Measurements from ENCODE around the gene MICAL3. TPM values are rescaled to one million over a fixed set of nuclear protein-coding genes. Genes with fewer than 3 reads are reported as not detected.

MICAL3 gene
- polyA plus RNA-seq, 3 donors: 0.23 to 0.84 TPM; not detected in 1

- Histone ChIP-seq H3K9ac (ENCODE audit: insufficient read depth, low read length, poor library complexity, severe bottlenecking) (no peak overlapping the region), H2AFZ (ENCODE audit: insufficient read depth, low read depth, low read length, poor library complexity, severe bottlenecking) (no peak overlapping the region), H3K27me3 (ENCODE audit: control insufficient read depth in 2 of 2, insufficient read depth in 2 of 2, low read length in 2 of 2) (no peaks in the 10 kb centered on the region), H3K79me2 (ENCODE audit: insufficient read depth, low read length) (peaks cover 72% of the 10 kb centered on the region), H4K20me1 (ENCODE audit: insufficient read depth, low read length) (peaks cover 98% of the 10 kb centered on the region), H3K4me3 (replicated peaks in 1 of 3; ENCODE audit: low read depth in 2 of 3, low read length in 3 of 3) (no peak overlapping the region), H3K36me3 (replicated peaks in 1 of 2; ENCODE audit: control insufficient read depth in 1 of 2, insufficient read depth in 2 of 2, low read length in 2 of 2) (peaks cover 76 to 95% of the 10 kb centered on the region in 2 donors), H3K4me1 (ENCODE audit: control insufficient read depth in 1 of 2, insufficient read depth in 2 of 2, low read length in 2 of 2) (no peaks in the 10 kb centered on the region), H3K9me3 (replicated peaks in 1 of 2; ENCODE audit: control insufficient read depth in 1 of 2, insufficient read depth in 1 of 2, low read length in 2 of 2) (no peaks in the 10 kb centered on the region), H3K27ac (ENCODE audit: low read depth in 1 of 2, low read length in 2 of 2) (peak overlapping the region in 1 of 2 donors; percentile 61), H3K4me2 (replicated peaks; ENCODE audit: extremely low read depth, low read length, poor library complexity, severe bottlenecking) (no peak overlapping the region)
- no peaks in the 10 kb centered on the region for H3K27me3 Mint-ChIP-seq (ENCODE audit: low read depth in 3 of 3)
- H3K27ac Mint-ChIP-seq: peak overlapping the region in 6 of 7 donors; percentile 25 to 71 (median 54)
- intact Hi-C loops (cut with micrococcal nuclease): loop anchor here (2.0 to 10.0 kb wide), 3 partner anchors 43 to 333 kb away; partner anchors contain the start of gene PEX26 (in 1 of the 2)
- H3K4me1 Mint-ChIP-seq: no peaks in the 10 kb centered on the region
- peaks cover 59 to 91% of the 10 kb centered on the region in 2 donors for H3K36me3 Mint-ChIP-seq
- no peaks in the 10 kb centered on the region for H3K9me3 Mint-ChIP-seq
- DNase-seq: no peak
- 88% methylated on average over 15 of the region's 18 CpGs for WGBS (ENCODE audit: insufficient coverage)
- no peak for TF ChIP-seq CTCF (IDR thresholded peaks at IDR 0.05)
- no peak overlapping the region for H3K4me3 Mint-ChIP-seq
Measured at GRCh38 chr22:17741866-17742526, 282.4 kb downstream of the MICAL3 start.

- Histone ChIP-seq H3K27ac (ENCODE audit: low read depth in 1 of 2, low read length in 2 of 2) (no peak overlapping the region), H3K4me2 (replicated peaks; ENCODE audit: extremely low read depth, low read length, poor library complexity, severe bottlenecking) (no peak overlapping the region), H3K79me2 (ENCODE audit: insufficient read depth, low read length) (peaks cover 47% of the 10 kb centered on the region), H2AFZ (ENCODE audit: insufficient read depth, low read depth, low read length, poor library complexity, severe bottlenecking) (no peak overlapping the region), H3K36me3 (replicated peaks in 1 of 2; ENCODE audit: control insufficient read depth in 1 of 2, insufficient read depth in 2 of 2, low read length in 2 of 2) (peaks cover 86 to 97% of the 10 kb centered on the region in 2 donors), H3K4me3 (replicated peaks in 1 of 3; ENCODE audit: low read depth in 2 of 3, low read length in 3 of 3) (no peak overlapping the region), H3K4me1 (ENCODE audit: control insufficient read depth in 1 of 2, insufficient read depth in 2 of 2, low read length in 2 of 2) (no peaks in the 10 kb centered on the region), H3K9ac (ENCODE audit: insufficient read depth, low read length, poor library complexity, severe bottlenecking) (no peak overlapping the region), H4K20me1 (ENCODE audit: insufficient read depth, low read length) (peaks cover 96% of the 10 kb centered on the region), H3K27me3 (ENCODE audit: control insufficient read depth in 2 of 2, insufficient read depth in 2 of 2, low read length in 2 of 2) (no peaks in the 10 kb centered on the region), H3K9me3 (replicated peaks in 1 of 2; ENCODE audit: control insufficient read depth in 1 of 2, insufficient read depth in 1 of 2, low read length in 2 of 2) (no peaks in the 10 kb centered on the region)
- no peak overlapping the region for H3K4me3 Mint-ChIP-seq
- H3K4me1 Mint-ChIP-seq: peaks cover 8% of the 10 kb centered on the region
- intact Hi-C loops (cut with micrococcal nuclease): no loop called here
- no peak for TF ChIP-seq CTCF (IDR thresholded peaks at IDR 0.05)
- peaks cover 70 to 95% of the 10 kb centered on the region in 2 donors for H3K36me3 Mint-ChIP-seq
- H3K27ac Mint-ChIP-seq: peak overlapping the region in 4 of 7 donors; percentile 30 to 61 (median 48)
- H3K9me3 Mint-ChIP-seq: no peaks in the 10 kb centered on the region
- DNase-seq: no peak
- WGBS (ENCODE audit: insufficient coverage): 98% methylated on average over 33 of the region's 36 CpGs
- no peaks in the 10 kb centered on the region for H3K27me3 Mint-ChIP-seq (ENCODE audit: low read depth in 3 of 3)
Measured at GRCh38 chr22:17739196-17739975, 285.0 kb downstream of the MICAL3 start.

All from CD14-positive monocyte (primary cell).